ENCODE results near the gene C1orf74. TPM values are rescaled to one million over a fixed set of nuclear protein-coding genes. Genes with fewer than 3 reads are reported as not detected.

C1orf74 gene
- total RNA-seq, 1 experiment from 2014 or later, result 4.0 TPM

GRCh38 chr1:209789245-209789644, 4.9 kb upstream of the C1orf74 start:
- no peak overlapping the region for H3K27ac ChIP-seq (ENCODE audit: low read length)
- H3K9ac ChIP-seq (ENCODE audit: low read length), result no peak overlapping the region
- DNase-seq, result no peak
- H3K4me3 ChIP-seq (ENCODE audit: low read length), result no peak overlapping the region
- H3K4me2 ChIP-seq (ENCODE audit: low read depth, low read length, poor library complexity, severe bottlenecking), result no peak overlapping the region
- H3K79me2 ChIP-seq (ENCODE audit: low read length), result no peaks in the 10 kb centered on the region
- no peaks in the 10 kb centered on the region for H3K27me3 ChIP-seq (ENCODE audit: low read length)
- peaks cover 7% of the 10 kb centered on the region for H3K4me1 ChIP-seq (ENCODE audit: low read length)
- no peaks in the 10 kb centered on the region for H4K20me1 ChIP-seq (ENCODE audit: insufficient read depth, low read depth, low read length)
- H3K9me3 ChIP-seq (ENCODE audit: low read length), result no peaks in the 10 kb centered on the region
- H3K36me3 ChIP-seq (ENCODE audit: insufficient read depth, low read length), result no peaks in the 10 kb centered on the region
- H3K9me2 ChIP-seq (replicated peaks; ENCODE audit: insufficient read depth, low read length), result no peaks in the 10 kb centered on the region
- H2AFZ ChIP-seq (ENCODE audit: low read length), result no peak overlapping the region

GRCh38 chr1:209787551-209787950, 3.2 kb upstream of the C1orf74 start:
- Histone ChIP-seq H4K20me1 (ENCODE audit: insufficient read depth, low read depth, low read length) (no peaks in the 10 kb centered on the region), H3K9me3 (ENCODE audit: low read length) (no peaks in the 10 kb centered on the region), H3K27me3 (ENCODE audit: low read length) (no peaks in the 10 kb centered on the region), H3K9ac (ENCODE audit: low read length) (no peak overlapping the region), H3K27ac (ENCODE audit: low read length) (no peak overlapping the region), H3K4me2 (ENCODE audit: low read depth, low read length, poor library complexity, severe bottlenecking) (no peak overlapping the region), H3K4me1 (ENCODE audit: low read length) (peaks cover 15% of the 10 kb centered on the region), H3K79me2 (ENCODE audit: low read length) (peaks cover 14% of the 10 kb centered on the region), H2AFZ (ENCODE audit: low read length) (peak overlapping the region; percentile 17; the same call in 1 of the 2 replicates), H3K9me2 (replicated peaks; ENCODE audit: insufficient read depth, low read length) (no peaks in the 10 kb centered on the region), H3K36me3 (ENCODE audit: insufficient read depth, low read length) (no peaks in the 10 kb centered on the region), H3K4me3 (ENCODE audit: low read length) (no peak overlapping the region)
- DNase-seq, result no peak

GRCh38 chr1:209786146-209786545, 1.8 kb upstream of the C1orf74 start:
- Histone ChIP-seq H3K27ac (ENCODE audit: low read length) (no peak overlapping the region), H3K9ac (ENCODE audit: low read length) (no peak overlapping the region), H3K79me2 (ENCODE audit: low read length) (peaks cover 14% of the 10 kb centered on the region), H2AFZ (ENCODE audit: low read length) (no peak overlapping the region), H3K4me3 (ENCODE audit: low read length) (no peak overlapping the region), H3K9me3 (ENCODE audit: low read length) (no peaks in the 10 kb centered on the region), H3K36me3 (ENCODE audit: insufficient read depth, low read length) (no peaks in the 10 kb centered on the region), H3K4me2 (ENCODE audit: low read depth, low read length, poor library complexity, severe bottlenecking) (no peak overlapping the region), H3K4me1 (ENCODE audit: low read length) (peaks cover 15% of the 10 kb centered on the region), H3K27me3 (ENCODE audit: low read length) (no peaks in the 10 kb centered on the region), H3K9me2 (replicated peaks; ENCODE audit: insufficient read depth, low read length) (no peaks in the 10 kb centered on the region), H4K20me1 (ENCODE audit: insufficient read depth, low read depth, low read length) (no peaks in the 10 kb centered on the region)
- DNase-seq, result no peak

DNA sequence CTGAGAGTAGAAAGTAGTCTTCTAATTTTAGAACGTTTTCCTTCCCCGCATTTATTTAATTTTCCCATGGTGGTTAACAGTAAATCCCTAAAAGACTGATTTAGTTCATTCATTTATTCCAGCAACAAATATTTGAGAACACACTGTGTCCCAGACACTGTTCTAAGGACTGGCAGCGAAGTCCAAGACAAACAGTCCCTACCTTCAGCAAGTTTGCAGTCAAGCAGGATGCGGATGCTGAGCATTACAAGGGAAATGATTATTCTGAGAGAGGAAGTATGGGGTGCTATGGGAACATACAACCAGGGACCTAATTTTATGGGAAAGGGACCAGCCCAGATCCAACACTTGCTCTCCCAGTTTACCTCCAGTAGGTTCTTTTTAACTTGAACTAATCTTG, 1.2 kb upstream of the C1orf74 start:
- no peak overlapping the region for H3K9ac ChIP-seq (ENCODE audit: low read length)
- no peak overlapping the region for H3K27ac ChIP-seq (ENCODE audit: low read length)
- H3K4me2 ChIP-seq (ENCODE audit: low read depth, low read length, poor library complexity, severe bottlenecking), result no peak overlapping the region
- no peaks in the 10 kb centered on the region for H3K9me2 ChIP-seq (replicated peaks; ENCODE audit: insufficient read depth, low read length)
- H2AFZ ChIP-seq (ENCODE audit: low read length), result no peak overlapping the region
- no peaks in the 10 kb centered on the region for H3K9me3 ChIP-seq (ENCODE audit: low read length)
- no peaks in the 10 kb centered on the region for H4K20me1 ChIP-seq (ENCODE audit: insufficient read depth, low read depth, low read length)
- peaks cover 14% of the 10 kb centered on the region for H3K79me2 ChIP-seq (ENCODE audit: low read length)
- peaks cover 15% of the 10 kb centered on the region for H3K4me1 ChIP-seq (ENCODE audit: low read length)
- no peak for DNase-seq
- no peaks in the 10 kb centered on the region for H3K36me3 ChIP-seq (ENCODE audit: insufficient read depth, low read length)
- 0 out of 2 replicates have a peak overlapping the region, but pooled peaks have one; percentile 54 for H3K4me3 ChIP-seq (ENCODE audit: low read length)
- no peaks in the 10 kb centered on the region for H3K27me3 ChIP-seq (ENCODE audit: low read length)

GRCh38 chr1:209783386-209783785, 973 bp downstream of the C1orf74 start:
- Histone ChIP-seq H3K4me2 (ENCODE audit: low read depth, low read length, poor library complexity, severe bottlenecking) (peak overlapping the region; percentile 87), H3K79me2 (ENCODE audit: low read length) (peaks cover 14% of the 10 kb centered on the region), H3K27ac (ENCODE audit: low read length) (no peak overlapping the region), H3K9ac (ENCODE audit: low read length) (peak overlapping the region; percentile 89), H3K36me3 (ENCODE audit: insufficient read depth, low read length) (no peaks in the 10 kb centered on the region), H3K9me3 (ENCODE audit: low read length) (no peaks in the 10 kb centered on the region), H3K27me3 (ENCODE audit: low read length) (no peaks in the 10 kb centered on the region), H3K4me1 (ENCODE audit: low read length) (peaks cover 15% of the 10 kb centered on the region), H3K9me2 (replicated peaks; ENCODE audit: insufficient read depth, low read length) (no peaks in the 10 kb centered on the region), H3K4me3 (ENCODE audit: low read length) (peak overlapping the region; percentile 82), H4K20me1 (ENCODE audit: insufficient read depth, low read depth, low read length) (no peaks in the 10 kb centered on the region; the same call in 1 of the 2 replicates), H2AFZ (ENCODE audit: low read length) (no peak overlapping the region)
- DNase-seq, result no peak

- no peaks in the 10 kb centered on the region for H3K9me2 ChIP-seq (replicated peaks; ENCODE audit: insufficient read depth, low read length)
- H2AFZ ChIP-seq (ENCODE audit: low read length), result no peak overlapping the region
- H3K79me2 ChIP-seq (ENCODE audit: low read length), result peaks cover 14% of the 10 kb centered on the region
- no peaks in the 10 kb centered on the region for H3K36me3 ChIP-seq (ENCODE audit: insufficient read depth, low read length)
- H3K4me1 ChIP-seq (ENCODE audit: low read length), result peaks cover 22% of the 10 kb centered on the region
- no peak for DNase-seq
- H3K27ac ChIP-seq (ENCODE audit: low read length), result no peak overlapping the region
- H3K4me2 ChIP-seq (ENCODE audit: low read depth, low read length, poor library complexity, severe bottlenecking), result no peak overlapping the region
- no peaks in the 10 kb centered on the region; the same call in 1 of the 2 replicates for H4K20me1 ChIP-seq (ENCODE audit: insufficient read depth, low read depth, low read length)
- no peak overlapping the region for H3K4me3 ChIP-seq (ENCODE audit: low read length)
- no peaks in the 10 kb centered on the region for H3K9me3 ChIP-seq (ENCODE audit: low read length)
- H3K9ac ChIP-seq (ENCODE audit: low read length), result no peak overlapping the region
- no peaks in the 10 kb centered on the region for H3K27me3 ChIP-seq (ENCODE audit: low read length)
These were observed 4.1 kb downstream of the C1orf74 start for GRCh38 chr1:209780268-209780667.

GRCh38 chr1:209778102-209778501, 6.3 kb downstream of the C1orf74 start:
- Histone ChIP-seq H3K9me3 (ENCODE audit: low read length) (no peaks in the 10 kb centered on the region), H3K4me2 (ENCODE audit: low read depth, low read length, poor library complexity, severe bottlenecking) (no peak overlapping the region), H3K9me2 (replicated peaks; ENCODE audit: insufficient read depth, low read length) (no peaks in the 10 kb centered on the region), H3K27ac (ENCODE audit: low read length) (no peak overlapping the region), H3K36me3 (ENCODE audit: insufficient read depth, low read length) (no peaks in the 10 kb centered on the region), H3K4me1 (ENCODE audit: low read length) (peaks cover 18% of the 10 kb centered on the region), H3K9ac (ENCODE audit: low read length) (no peak overlapping the region), H3K27me3 (ENCODE audit: low read length) (no peaks in the 10 kb centered on the region), H3K79me2 (ENCODE audit: low read length) (peaks cover 3% of the 10 kb centered on the region), H2AFZ (ENCODE audit: low read length) (no peak overlapping the region), H4K20me1 (ENCODE audit: insufficient read depth, low read depth, low read length) (no peaks in the 10 kb centered on the region; the same call in 1 of the 2 replicates), H3K4me3 (ENCODE audit: low read length) (no peak overlapping the region)
- no peak for DNase-seq

DNA sequence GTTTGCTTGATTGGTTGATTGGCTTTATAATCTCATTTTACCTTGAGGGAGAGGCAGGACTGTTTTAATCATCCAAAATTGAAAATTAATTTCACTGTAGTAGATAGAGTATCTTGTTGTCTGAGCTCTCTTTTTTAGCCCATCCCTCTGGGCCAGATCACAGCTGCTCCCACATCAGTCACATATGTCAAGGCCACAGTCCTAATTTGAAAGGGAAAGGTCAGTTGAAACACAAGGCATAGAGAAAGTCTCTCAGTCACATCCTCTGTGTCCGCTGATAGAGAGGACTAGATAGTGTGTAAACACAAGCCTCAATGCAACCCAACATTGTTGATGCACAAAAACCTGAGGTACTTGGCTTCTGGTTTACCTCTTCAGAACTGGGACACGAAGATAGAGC, 6.8 kb downstream of the C1orf74 start:
- Histone ChIP-seq H3K4me2 (ENCODE audit: low read depth, low read length, poor library complexity, severe bottlenecking) (no peak overlapping the region), H3K9me2 (replicated peaks; ENCODE audit: insufficient read depth, low read length) (no peaks in the 10 kb centered on the region), H3K4me1 (ENCODE audit: low read length) (peaks cover 17% of the 10 kb centered on the region), H4K20me1 (ENCODE audit: insufficient read depth, low read depth, low read length) (no peaks in the 10 kb centered on the region; the same call in 1 of the 2 replicates), H3K4me3 (ENCODE audit: low read length) (no peak overlapping the region), H3K27me3 (ENCODE audit: low read length) (no peaks in the 10 kb centered on the region), H3K9me3 (ENCODE audit: low read length) (no peaks in the 10 kb centered on the region), H3K36me3 (ENCODE audit: insufficient read depth, low read length) (no peaks in the 10 kb centered on the region), H3K27ac (ENCODE audit: low read length) (no peak overlapping the region), H2AFZ (ENCODE audit: low read length) (no peak overlapping the region), H3K79me2 (ENCODE audit: low read length) (no peaks in the 10 kb centered on the region), H3K9ac (ENCODE audit: low read length) (no peak overlapping the region)
- DNase-seq, result no peak

DNA sequence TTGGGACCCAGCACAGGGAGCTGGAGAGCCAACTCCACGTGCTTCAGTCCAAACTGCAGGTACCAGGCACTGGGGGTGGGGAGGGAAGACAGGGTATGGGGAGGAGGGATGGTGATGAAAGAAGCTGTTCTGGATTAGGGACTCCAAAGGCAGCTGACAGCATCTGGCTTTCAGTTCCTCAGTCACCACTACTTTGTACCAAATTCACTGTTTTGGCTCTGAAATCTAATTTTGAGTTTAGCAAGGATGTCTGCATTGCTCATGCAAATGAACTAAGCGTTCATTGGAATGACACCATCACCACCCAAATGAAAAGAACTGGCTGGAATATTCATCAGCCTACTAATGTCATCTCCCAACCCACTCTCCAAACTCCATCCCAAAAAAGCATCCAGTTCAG, 8.7 kb downstream of the C1orf74 start:
- Histone ChIP-seq H3K27ac (ENCODE audit: low read length) (no peak overlapping the region), H3K4me3 (ENCODE audit: low read length) (no peak overlapping the region), H3K9me2 (replicated peaks; ENCODE audit: insufficient read depth, low read length) (no peaks in the 10 kb centered on the region), H4K20me1 (ENCODE audit: insufficient read depth, low read depth, low read length) (no peaks in the 10 kb centered on the region; the same call in 1 of the 2 replicates), H3K9me3 (ENCODE audit: low read length) (no peaks in the 10 kb centered on the region), H3K4me1 (ENCODE audit: low read length) (peaks cover 17% of the 10 kb centered on the region), H3K79me2 (ENCODE audit: low read length) (no peaks in the 10 kb centered on the region), H3K36me3 (ENCODE audit: insufficient read depth, low read length) (no peaks in the 10 kb centered on the region), H3K9ac (ENCODE audit: low read length) (no peak overlapping the region), H3K4me2 (ENCODE audit: low read depth, low read length, poor library complexity, severe bottlenecking) (no peak overlapping the region), H3K27me3 (ENCODE audit: low read length) (no peaks in the 10 kb centered on the region), H2AFZ (ENCODE audit: low read length) (no peak overlapping the region)
- no peak for DNase-seq
